DMS153 treated with DMSO at 0.1 percent for 48 hours (cell line): ENCODE data around the gene SIPA1L3.
"Not testable (repeated sequence)": the region's sequence is repeated elsewhere in the genome, so short reads cannot be mapped to it uniquely, and the experiment has no call there.

ENCODE experiments used
- DNase-seq: peaks from one replicate; lab custom pipeline; 2025; ENCODE audit not compliant: unreplicated experiment; lab: John Stamatoyannopoulos, UW

The SIPA1L3 gene

DNA sequence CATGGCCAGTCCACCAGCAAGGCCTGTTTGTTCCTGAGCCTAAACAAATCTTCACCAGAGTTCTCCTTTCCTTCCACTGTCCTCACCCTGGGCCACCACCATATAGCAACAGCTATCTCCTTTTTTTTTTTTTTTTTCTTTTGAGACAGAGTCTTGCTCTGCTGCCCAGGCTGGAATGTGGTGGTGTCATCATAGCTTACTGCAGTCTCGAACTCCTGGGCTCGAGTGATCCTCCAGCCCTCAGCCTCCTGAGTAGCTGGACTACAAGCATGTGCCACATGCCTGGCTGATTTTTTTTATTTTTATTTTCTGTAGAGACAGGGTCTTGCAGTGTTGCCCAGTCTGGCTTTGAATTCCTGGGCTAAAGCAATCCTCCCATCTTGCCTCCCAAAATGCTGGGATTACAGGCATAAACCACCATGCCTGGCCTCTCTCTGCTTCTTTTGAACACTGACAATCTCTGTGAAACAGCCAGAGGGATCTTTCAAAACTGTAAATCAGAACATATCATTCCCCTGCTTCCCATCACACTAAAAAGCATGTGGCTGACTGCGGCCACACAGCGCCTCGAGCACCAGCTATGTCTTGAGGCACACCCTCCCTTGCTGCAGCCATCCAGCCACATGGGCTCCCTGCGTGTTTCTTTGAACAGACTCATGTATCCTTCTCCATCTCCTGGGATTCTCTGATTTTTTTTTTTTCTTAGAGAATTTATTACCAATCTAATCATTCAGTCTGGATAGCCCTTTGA is 110.6 kb downstream of the SIPA1L3 start:
- DNase-seq: no peak

DNA sequence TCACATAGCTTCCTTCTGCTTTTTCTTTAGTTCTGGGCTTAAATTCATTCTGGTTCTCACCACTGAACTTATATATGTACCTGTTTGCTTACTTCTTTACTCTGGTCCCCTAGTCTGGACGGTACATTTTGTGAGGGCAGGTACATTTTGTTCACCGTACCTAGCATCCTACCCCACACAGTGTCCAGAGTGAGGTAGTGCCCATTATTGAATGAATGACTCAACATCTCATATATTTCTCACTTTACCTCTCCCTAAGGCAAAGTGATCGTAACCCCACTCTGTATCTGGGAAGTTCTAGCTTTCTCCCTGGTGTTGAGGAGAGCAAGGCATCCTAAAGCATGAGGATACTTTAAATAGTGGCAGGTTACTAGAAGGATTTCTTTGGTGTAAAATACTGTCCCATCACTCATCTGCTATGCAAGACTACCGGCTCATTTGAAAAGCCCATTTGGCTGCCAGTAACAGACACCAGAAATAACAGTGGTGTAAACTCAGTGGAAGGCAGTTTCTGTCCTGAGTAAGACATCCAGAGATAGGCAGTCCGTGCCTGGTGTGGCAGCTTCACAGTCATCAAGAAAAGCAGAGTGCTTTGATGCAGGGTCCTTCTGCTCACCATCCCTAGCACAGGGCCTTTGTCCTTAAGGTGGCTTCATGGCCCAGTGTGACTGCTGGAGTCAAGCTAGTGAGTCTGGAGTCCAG is 111.8 kb downstream of the SIPA1L3 start:
- DNase-seq: no peak

DNA sequence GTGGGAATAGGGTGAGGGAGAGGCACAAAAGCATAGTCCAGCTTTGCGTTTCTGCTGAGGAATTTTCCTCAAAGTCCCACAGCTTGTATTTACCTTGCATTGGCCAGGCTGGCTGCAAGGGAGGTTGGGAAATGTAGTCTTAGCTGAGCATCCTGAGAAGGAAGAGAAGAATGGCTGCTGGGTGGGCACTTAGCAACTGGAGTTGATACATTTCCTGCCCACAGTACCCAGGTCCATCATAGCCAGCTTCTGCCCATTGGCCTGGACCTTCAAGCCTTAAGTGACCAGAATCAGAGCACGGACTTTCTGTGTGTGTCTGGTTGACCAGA is 112.4 kb downstream of the SIPA1L3 start:
- no peak for DNase-seq

DNA sequence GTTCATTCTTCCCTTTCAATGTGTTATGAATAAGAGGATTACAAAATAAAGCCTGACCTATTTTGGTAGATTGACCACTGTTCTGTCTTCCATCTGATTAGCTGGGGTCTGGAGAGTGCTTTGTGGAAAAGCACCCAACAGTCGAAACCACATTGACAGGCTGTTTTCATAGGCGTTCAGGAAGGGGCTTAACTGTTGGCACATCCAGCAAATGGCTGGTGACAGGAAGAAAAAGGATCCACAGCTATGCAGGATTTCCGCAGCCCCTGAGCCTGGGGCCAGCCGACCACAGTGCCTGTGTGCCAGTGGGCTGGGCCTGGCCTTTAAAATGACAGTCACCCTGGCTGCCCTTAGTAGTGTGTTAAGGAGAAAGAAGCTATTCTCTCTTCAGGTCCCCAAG is 113.3 kb downstream of the SIPA1L3 start:
- DNase-seq: no peak

DNA sequence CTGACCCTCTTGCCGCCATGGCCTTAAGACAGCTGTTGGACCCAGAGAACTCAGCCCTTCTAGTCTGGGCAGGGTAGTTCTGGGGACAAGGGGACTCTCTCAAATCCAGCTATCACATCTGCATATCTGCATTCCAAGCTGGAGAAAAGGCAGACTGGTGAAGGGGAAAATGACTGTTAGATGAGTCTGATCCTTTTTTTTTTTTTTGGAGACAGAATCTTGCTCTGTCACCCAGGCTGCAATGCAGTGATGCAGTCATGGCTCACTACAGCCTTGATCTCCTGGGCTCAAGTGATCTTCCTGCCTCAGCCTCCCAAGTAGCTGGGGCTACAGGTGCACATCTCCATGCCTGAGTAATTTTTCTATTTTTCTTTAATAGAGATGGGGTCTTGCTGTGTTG is 114.3 kb downstream of the SIPA1L3 start:
- DNase-seq: no peak

DNA sequence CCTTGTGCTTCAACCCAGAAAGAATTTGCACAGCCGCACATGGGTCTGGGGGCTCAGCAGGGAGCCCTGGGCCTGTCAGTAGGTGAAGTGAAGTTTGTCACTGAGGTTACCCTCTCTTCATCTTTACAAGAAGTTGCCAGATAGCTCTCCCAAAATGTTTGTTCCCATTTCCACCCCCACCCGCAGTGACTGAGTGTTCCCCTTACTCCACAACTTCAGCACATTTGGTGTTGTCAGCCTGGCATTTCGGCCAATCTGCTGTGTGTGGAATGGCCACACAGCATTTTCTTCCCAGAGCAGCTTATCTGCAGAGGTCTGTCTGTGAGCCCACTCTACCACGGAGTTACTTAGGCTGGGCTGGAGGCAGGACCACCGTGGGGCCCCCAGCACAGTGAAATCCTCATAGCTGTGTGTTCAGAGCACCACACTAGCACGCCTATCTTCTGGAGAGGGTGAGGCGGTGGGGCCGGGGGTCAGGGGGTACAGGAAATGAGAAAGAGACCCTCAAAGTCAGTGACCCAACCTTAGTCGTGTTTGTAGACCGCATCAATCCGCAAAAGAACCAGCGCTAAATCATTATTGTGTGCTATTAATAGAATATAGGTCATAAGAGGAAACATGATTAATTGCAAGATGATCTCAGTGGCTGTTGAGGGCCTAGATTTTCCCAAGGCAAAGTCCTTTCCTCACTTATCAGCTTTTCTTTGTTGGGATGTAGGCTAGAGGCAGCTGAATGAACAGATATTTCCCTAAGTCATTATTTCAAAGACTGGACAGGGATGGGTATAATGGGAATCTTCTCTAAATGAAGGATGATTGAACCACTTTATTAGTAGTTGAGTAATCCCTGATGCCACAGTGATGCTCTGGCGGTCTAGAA is 116.0 kb downstream of the SIPA1L3 start:
- no peak for DNase-seq

DNA sequence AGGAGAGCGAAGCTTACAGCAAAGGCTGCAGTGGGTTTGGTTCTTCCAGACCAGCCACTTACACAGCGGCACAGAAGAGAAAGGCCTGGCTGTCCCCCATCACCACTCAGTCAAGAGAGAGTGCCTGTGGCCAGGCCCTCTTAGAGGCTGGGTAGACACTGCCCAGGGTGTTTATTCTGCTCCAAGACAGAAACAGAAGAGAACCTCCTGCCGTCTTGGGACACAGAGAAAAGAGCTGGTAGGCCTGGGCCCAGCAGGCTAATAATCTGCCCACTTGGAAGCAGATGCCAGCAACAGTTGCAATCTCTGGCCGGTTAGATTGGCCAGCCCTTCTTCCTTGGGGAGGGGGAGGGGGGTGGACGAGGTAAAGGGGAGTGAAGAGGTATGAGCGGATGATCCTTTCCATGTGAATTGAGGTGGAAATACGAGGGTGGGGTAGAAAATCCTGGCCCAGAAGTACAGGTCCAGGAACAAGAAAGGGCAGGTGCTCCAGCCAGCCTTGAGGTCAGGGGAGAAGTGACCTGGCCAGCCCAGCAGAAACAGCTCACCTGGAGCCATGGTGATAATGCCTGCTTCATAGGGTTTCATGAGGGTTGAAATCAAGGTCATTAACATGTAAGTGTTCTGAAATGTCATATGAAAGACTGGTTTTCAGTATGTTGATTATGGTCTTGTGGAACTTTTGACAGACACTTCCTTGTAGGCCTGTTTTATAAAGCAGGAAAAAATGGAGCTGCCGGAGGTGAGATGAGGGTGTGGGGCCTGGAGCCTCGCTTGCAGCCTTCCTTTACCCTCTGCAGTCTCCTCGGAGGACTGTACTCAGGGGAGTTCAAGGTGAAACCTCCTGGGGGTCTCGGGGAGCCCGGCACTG is 116.9 kb downstream of the SIPA1L3 start:
- DNase-seq: no peak

DNA sequence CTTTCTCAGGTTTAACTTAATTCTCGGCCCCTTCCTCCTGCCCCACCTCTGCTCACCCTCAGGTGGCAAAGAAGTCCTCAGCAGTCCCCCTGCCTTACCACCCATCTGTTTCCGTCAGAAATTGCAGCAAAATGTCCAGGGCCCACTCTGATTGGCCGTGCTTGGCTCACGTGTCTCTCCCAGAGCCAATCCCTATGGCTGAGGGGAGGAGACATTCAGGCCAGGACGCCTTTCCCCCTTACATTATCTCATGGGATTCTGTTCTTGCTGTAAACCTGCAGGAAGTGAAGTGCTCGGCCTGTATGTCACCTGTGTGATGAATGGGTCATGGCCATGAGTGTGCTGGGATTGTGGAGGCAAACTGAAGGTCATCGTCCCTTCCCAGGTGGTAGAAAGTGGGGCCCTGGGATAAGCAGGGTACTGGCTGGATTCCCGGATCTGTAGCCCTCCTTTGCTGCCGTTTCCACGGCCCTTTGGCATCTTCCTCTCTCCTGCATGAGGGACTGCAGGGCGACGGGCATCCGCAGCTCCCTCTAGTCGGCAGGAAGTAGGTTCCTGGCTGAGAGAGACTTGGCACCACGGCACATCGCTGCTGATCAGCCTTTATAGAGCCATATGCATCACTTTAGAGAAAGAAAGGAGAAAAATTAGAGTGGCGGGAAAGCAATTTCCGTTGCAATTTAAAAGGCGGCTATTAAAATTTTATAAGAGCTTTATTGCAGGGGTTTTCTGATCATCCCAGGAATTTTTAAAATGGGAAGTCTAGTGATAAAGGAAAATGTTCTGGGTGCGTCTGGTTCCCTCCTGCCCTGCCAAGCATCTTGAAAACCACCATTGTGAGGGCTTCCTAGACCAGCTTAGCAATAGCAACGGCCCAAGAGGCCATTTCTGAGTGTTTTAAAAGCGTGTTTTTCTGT is 118.2 kb downstream of the SIPA1L3 start:
- peak; percentile 86 for DNase-seq

DNA sequence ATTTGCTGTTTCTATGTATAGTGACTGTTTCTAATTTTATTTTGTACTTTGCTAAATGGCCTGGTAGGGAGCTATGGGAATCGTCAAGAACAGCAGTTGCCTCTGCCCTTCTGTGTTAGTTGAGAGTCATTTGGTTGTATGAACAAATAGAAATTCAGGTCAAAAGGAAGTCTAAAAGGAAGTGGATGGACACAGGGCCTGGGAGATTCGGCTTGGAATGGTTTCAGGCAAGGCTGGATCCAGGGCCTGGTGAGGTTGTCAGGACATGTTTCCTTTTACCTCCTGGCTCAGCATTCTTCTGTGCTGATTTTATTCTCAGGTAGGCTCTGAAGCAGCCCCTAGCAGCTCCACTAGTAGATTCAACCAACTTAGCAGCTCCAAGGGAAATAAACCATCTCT is 118.9 kb downstream of the SIPA1L3 start:
- peak; percentile 6 for DNase-seq

DNA sequence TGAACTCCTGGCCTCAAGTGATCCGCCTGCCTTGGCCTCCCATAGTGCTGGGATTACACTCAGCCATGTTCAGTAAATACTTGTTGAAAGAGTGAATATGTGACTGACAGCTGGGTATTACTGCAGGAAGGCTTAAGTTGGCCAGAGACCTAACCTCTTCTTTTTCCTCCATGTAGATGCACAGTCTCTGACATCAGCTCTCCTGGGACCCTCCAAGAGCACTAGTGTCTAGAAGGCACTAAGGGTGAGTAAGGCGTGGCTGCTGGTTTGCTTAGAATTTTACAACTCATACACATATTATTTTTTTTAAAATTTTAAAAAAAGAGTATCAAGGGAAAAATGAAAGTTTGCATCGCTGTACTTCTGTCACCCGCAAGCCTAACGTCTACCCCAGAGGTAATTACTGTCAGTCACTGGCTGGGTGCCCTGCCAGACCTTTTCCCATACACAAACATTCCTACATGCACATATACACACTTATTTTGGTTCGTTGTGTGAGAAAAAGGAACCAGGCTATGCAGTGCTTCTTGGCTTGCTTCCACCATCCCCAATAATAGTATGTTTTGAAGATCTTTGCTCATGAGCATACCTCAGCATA is 122.0 kb downstream of the SIPA1L3 start:
- DNase-seq: no peak

DNA sequence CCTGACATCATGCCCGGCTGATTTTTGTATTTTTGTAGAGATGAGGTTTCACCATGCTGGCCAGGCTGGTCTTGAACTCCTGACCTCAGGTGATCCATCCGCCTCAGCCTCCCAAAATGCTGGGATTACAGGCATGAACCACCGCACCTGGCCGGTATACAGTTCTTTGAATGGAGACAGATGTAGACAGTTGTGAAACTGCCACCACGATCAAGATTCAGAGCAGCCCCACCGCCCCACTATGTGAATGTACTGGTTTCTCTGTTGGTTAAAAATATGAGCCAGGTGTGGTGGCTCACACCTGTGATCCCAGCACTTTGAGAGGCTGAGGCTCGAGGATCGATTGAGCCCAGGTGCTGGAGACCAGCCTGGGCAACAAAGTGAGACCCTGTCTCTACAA is 123.0 kb downstream of the SIPA1L3 start:
- not testable (repeated sequence) for DNase-seq

DNA sequence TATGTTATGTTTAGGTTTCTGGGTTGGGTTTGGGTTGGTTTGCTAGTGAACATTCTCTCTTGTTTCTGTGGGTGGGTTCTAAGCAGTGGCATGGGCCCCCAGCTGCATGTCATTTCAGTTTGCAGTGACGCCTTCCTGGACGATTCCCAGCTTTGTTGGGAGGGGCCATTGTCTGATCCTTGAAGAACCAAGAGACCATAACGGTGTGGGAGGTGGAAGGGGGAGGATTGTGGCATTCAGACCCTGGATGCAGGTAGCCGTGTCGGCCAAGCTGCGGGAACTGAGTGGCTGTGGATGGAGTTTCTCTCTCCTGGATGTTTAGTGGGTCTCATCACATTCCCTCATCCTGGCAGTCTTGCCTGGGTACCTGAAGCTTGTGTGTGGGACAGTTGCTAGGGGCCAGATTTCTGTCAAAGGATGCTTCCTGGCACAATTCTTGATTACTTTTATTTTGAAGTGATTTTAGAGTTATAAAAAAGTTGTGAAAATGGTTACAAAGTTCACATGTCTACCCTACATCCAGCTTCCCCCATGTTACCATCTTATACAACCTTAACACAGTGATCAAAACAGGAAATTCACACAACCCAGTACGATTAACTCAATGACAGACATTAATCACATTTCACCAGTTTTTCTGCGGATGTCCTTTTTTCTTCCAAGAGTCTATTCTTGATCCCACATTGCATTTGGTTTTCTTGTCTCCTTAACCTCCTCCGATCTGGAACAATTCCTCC is 123.8 kb downstream of the SIPA1L3 start:
- DNase-seq: no peak

DNA sequence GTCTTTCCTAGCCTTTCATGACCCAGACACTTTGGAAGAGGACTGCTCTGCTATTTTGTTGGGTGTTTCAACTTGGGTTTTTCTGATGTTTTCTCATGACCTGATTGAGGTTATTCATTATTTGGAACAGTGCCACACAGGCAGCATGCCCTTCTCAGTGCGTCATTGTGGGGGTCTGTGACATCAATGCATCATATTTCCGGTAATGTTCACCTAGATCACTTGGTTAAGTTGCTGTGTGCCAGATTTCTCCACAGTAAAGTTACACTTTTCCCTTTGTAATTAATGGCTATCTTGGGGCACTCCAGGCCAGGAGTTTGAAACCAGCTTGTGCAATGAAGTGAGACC is 124.4 kb downstream of the SIPA1L3 start:
- no peak for DNase-seq

DNA sequence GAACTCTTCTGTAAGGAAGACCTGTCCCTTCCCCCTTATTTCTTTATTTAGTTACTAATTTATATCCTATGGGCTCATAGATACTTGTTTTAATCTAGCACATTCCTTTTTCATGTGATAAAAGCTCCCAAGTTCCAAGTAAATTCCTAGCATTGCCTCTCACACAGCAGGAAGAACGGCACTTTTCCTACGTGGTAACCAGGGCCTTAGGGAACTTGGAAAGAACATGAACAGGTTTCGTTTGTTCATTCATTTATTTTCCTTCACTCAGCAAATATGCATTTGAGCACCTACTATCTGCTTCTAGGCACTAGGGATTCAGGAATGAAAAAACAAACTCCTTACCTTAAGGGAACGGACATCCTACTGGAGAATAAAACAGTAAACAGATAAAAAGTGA is 125.1 kb downstream of the SIPA1L3 start:
- DNase-seq: no peak

DNA sequence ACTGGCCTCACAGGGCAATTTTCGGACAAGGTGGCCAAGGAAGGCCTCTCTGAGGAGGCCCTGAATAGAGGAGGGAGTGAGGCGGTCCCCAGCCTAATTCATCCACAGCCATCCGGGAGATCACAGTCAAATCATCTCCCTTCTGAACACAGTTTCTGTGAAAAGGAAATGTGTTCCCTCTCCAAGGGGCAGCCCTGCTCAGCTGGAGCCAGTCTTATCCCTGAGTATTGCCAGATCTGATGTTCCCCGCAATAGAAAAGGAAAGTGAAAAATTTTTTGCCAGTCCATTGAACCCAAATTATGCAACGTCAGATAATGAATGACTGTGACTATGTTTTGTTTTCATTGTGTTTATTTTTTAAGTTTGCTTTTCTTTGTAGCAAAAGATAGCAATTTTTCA is 125.9 kb downstream of the SIPA1L3 start:
- no peak for DNase-seq

DNA sequence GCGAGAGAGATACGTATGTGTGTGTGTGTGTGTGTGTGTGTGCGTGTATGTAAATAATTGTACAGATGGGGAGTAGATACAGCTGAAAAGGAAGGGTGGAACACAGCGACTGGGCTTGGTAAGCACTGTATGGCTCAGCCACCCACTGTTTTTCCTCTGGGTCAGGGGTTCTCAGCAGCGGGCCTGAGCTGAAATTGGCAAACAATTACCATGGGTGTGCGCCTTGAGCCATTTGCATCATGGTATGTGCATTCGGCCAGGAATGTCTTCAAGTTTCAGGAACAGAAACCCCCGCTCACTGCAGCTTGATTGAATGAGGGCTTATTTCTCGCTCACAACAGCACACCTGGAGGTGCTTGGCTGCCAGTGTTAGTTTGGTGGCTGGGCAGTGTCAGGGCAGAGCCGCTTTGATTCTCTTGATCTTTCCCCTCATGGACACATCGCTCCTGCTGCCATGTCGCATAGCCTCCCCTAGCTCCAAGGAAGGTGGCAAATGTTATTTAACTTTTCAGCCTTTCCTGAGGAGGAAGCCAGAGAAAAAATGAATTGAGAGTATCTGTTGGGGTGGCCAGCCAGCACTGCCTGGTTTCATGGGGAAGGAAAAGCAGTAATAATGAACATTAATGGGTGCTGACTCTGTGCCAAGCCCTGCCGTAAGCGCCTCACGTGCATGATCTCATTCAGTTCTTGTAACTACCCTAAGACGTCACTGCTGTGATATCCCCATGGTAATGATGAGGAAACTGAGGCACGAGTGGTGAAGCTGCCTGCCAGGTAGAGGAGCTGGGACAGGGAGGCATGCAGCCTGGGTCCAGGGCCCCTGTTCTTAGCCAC is 126.9 kb downstream of the SIPA1L3 start:
- no peak for DNase-seq

DNA sequence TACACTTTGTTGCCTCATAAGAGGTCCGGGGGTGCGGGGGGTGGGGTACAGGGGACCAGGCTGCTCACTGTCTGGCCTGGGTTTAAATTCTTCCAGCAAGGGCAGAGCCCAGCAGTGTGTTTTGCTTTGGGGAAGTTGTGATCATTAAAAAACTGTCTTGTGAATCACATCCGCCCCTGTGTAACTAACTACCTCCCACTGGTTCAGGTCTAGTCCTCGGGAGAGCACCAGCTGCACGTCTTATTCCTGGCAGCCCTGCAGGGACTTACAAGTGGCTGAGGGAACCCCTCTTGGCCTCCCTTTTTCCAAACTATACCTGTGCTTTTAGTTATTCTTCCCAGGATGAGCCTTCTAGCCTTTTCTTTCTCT is 127.5 kb downstream of the SIPA1L3 start:
- DNase-seq: no peak
